ENCODE results near the gene KIAA1958.

DNA sequence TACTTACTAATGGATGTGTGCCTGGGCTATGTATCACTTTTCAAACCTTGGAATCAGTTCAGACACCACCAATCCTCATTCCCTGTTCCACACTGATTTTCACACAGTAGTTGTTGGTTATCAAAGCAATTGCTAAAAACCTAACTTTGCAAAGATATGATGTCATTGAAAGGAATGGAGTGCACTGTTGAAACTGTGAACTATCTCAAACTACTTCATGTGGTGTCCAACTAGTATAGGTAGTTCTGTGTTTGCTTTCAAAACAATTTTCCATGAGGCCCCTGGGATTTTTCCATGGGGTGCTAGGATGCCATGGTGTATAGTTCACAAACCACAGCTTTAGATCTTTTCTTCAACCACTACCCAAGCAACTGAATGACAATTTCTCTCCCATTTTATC is 213.5 kb downstream of the KIAA1958 start:
- TF ChIP-seq, protein P1, sequence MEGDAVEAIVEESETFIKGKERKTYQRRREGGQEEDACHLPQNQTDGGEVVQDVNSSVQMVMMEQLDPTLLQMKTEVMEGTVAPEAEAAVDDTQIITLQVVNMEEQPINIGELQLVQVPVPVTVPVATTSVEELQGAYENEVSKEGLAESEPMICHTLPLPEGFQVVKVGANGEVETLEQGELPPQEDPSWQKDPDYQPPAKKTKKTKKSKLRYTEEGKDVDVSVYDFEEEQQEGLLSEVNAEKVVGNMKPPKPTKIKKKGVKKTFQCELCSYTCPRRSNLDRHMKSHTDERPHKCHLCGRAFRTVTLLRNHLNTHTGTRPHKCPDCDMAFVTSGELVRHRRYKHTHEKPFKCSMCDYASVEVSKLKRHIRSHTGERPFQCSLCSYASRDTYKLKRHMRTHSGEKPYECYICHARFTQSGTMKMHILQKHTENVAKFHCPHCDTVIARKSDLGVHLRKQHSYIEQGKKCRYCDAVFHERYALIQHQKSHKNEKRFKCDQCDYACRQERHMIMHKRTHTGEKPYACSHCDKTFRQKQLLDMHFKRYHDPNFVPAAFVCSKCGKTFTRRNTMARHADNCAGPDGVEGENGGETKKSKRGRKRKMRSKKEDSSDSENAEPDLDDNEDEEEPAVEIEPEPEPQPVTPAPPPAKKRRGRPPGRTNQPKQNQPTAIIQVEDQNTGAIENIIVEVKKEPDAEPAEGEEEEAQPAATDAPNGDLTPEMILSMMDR (IDR thresholded peaks at IDR 0.05) = no peak
- no peak for TF ChIP-seq POLR2A (IDR thresholded peaks at IDR 0.05)
